Measurements from ENCODE around the gene HRAS. TPM values are rescaled to one million over a fixed set of nuclear protein-coding genes. Genes with fewer than 3 reads are reported as not detected.
"Not testable (repeated sequence)": the region's sequence is repeated elsewhere in the genome, so short reads cannot be mapped to it uniquely, and the experiment has no call there.

Gene HRAS
- total RNA-seq, 1 experiment from 2014 or later = 123 TPM

GRCh38 chr11:518463-519202 is 16.7 kb downstream of the HRAS start:
- ChIA-PET POLR2A (interaction anchor here (0.5 to 6.3 kb wide), 6 partner anchors 14 to 324 kb away, joined by 3 to 81 read pairs (median 4); partner anchors contain the start of genes PTDSS2 and RNH1), CTCF (interaction anchor here (0.6 to 2.6 kb wide), 19 partner anchors 10 to 442 kb away, joined by 3 to 34 read pairs (median 3); partner anchors contain the start of genes PKP3 and RNH1)
- peak overlapping the region; percentile 60 for H3K4me3 Mint-ChIP-seq (ENCODE audit: unreplicated experiment)
- TF ChIP-seq CTCF (IDR thresholded peaks at IDR 0.05; ENCODE audit: unreplicated experiment) = peak; percentile 98
- intact Hi-C loops (cut with micrococcal nuclease) = loop anchor here (1.0 to 5.0 kb wide), 4 partner anchors 11 to 126 kb away; partner anchors contain the start of genes PKP3 and RNH1
- H3K27me3 Mint-ChIP-seq (ENCODE audit: insufficient read depth, unreplicated experiment) = no peaks in the 10 kb centered on the region
- no TSS peak for BruUV-seq (replicated peaks)
- H3K27ac Mint-ChIP-seq (ENCODE audit: low read depth, unreplicated experiment) = peak overlapping the region; percentile 85
- H3K4me1 Mint-ChIP-seq (ENCODE audit: insufficient read depth, unreplicated experiment) = peaks cover 10% of the 10 kb centered on the region
- peaks cover 34% of the 10 kb centered on the region for H3K36me3 Mint-ChIP-seq (ENCODE audit: insufficient read depth, unreplicated experiment)
- H3K9me3 Mint-ChIP-seq (ENCODE audit: unreplicated experiment) = no peaks in the 10 kb centered on the region
- DNase-seq (ENCODE audit: unreplicated experiment) = peak; percentile 98

- intact Hi-C loops (cut with micrococcal nuclease) = loop anchor here (5.0 kb wide), 1 partner anchor 125 kb away; the partner anchor contains the start of gene PKP3
- ChIA-PET POLR2A (interaction anchor here (1.1 to 6.3 kb wide), 4 partner anchors 12 to 67 kb away, joined by 3 to 81 read pairs (median 7); partner anchors contain the start of genes PTDSS2 and RNH1), CTCF (interaction anchor here (1.0 to 2.6 kb wide), 2 partner anchors 12 to 15 kb away, joined by 4 to 34 read pairs; partner anchors contain the start of gene RNH1)
Measured at GRCh38 chr11:516918-517685, 18.3 kb downstream of the HRAS start.

GRCh38 chr11:516400-516799 is 19.0 kb downstream of the HRAS start:
- POLR2A ChIA-PET = interaction anchor here (0.7 to 6.3 kb wide), 5 partner anchors 11 to 123 kb away, joined by 3 to 81 read pairs (median 4); partner anchors contain the start of gene RNH1

More at GRCh38 chr11:516918-517685, 18.3 kb downstream of the HRAS start:
- not testable (repeated sequence) for H3K9me3 Mint-ChIP-seq (ENCODE audit: unreplicated experiment); H3K4me3 Mint-ChIP-seq (ENCODE audit: unreplicated experiment); BruUV-seq (replicated peaks); H3K27me3 Mint-ChIP-seq (ENCODE audit: insufficient read depth, unreplicated experiment); DNase-seq (ENCODE audit: unreplicated experiment)
- H3K36me3 Mint-ChIP-seq (ENCODE audit: insufficient read depth, unreplicated experiment) = peaks cover 40% of the 10 kb centered on the region
- peaks cover 10% of the 10 kb centered on the region for H3K4me1 Mint-ChIP-seq (ENCODE audit: insufficient read depth, unreplicated experiment)
- H3K27ac Mint-ChIP-seq (ENCODE audit: low read depth, unreplicated experiment) = peak overlapping the region; percentile 35

More at GRCh38 chr11:516400-516799, 19.0 kb downstream of the HRAS start:
- Mint-ChIP-seq H3K4me3 (ENCODE audit: unreplicated experiment) (no peak overlapping the region), H3K36me3 (ENCODE audit: insufficient read depth, unreplicated experiment) (peaks cover 42% of the 10 kb centered on the region), H3K27me3 (ENCODE audit: insufficient read depth, unreplicated experiment) (no peaks in the 10 kb centered on the region), H3K27ac (ENCODE audit: low read depth, unreplicated experiment) (peak overlapping the region; percentile 91), H3K9me3 (ENCODE audit: unreplicated experiment) (no peaks in the 10 kb centered on the region), H3K4me1 (ENCODE audit: insufficient read depth, unreplicated experiment) (peaks cover 10% of the 10 kb centered on the region)
- CTCF ChIA-PET = interaction anchor here (0.8 kb wide), 1 partner anchor 67 kb away, joined by 6 read pairs; no protein-coding TSS in a partner anchor
- no peak for TF ChIP-seq CTCF (IDR thresholded peaks at IDR 0.05; ENCODE audit: unreplicated experiment)
- no peak for DNase-seq (ENCODE audit: unreplicated experiment)
- no TSS peak for BruUV-seq (replicated peaks)
- intact Hi-C loops (cut with micrococcal nuclease) = loop anchor here (5.0 kb wide), 1 partner anchor 124 kb away; the partner anchor contains the start of gene PKP3
